GM18907 (cell line): Measurements from ENCODE around the gene SMYD4.
"Not testable (repeated sequence)": the region's sequence is repeated elsewhere in the genome, so short reads cannot be mapped to it uniquely, and the experiment has no call there.

ENCODE experiments used
- ATAC-seq: cut with Tn5 transposase; IDR thresholded peaks from one replicate; pipeline ENCODE4 v1.9.1; 2021; ENCODE audit warnings: mild to moderate bottlenecking, moderate library complexity; ENCODE audit not compliant: unreplicated experiment

The SMYD4 gene

DNA sequence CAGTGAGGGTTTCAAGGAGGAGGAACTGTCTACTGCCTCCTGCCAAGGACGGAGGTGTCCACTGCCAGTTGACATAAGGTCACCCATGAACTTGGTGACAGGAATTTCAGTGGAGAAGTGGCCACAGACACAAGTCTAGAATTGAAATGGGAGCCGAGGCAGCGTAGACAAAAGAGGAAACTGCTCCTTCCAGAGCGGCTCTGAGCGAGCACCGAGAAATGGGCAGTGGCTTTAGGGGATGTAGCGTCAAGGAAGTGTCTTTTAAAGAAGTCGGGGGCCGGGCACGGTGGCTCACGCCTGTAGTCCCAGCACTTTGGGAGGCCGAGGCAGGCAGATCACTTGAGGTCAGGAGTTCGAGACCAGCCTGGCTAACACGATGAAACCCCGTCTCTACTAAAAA, 70.9 kb downstream of the SMYD4 start:
- no peak for ATAC-seq

DNA sequence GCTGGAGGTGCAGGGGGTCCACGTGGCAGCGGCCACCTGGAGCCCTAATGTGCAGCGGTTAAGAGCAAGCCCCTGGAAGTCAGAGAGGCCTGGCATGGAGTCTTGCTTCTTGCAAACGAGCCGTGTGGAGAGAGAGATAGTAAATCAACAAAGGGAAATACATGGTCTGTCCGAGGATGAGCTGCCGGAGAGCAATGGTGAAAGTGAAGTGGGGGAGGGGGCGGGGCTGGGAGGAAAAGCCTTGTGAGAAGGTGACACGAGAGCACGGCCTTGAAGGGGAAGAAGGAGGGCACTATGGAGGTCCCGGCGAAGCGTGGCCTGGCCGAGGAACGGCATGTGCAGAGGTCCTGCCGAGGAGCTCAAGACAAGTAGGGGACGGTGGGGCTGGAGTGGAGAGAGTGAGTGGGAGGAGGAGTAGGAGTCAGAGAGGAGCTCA, 73.9 kb downstream of the SMYD4 start:
- no peak for ATAC-seq

DNA sequence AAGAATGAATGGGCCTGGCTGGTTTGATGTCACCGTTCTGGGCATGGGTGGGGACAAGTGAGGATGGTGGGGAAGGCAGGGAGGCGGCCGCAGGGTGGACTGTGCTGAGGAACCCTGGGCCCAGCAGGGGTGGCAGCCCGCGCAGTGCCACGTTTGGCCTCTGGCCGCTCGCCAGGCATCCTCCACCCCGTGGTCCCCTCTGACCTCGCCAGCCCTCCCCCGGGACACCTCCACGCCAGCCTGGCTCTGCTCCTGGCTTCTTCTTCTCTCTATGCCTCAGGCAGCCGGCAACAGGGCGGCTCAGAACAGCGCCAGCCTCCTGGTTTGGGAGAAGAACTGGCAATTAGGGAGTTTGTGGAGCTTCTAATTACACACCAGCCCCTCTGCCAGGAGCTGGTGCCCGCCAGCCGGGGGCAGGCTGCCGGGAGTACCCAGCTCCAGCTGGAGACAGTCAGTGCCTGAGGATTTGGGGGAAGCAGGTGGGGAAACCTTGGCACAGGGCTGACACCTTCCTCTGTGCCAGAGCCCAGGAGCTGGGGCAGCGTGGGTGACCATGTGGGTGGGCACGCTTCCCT, 74.4 kb downstream of the SMYD4 start:
- no peak for ATAC-seq

DNA sequence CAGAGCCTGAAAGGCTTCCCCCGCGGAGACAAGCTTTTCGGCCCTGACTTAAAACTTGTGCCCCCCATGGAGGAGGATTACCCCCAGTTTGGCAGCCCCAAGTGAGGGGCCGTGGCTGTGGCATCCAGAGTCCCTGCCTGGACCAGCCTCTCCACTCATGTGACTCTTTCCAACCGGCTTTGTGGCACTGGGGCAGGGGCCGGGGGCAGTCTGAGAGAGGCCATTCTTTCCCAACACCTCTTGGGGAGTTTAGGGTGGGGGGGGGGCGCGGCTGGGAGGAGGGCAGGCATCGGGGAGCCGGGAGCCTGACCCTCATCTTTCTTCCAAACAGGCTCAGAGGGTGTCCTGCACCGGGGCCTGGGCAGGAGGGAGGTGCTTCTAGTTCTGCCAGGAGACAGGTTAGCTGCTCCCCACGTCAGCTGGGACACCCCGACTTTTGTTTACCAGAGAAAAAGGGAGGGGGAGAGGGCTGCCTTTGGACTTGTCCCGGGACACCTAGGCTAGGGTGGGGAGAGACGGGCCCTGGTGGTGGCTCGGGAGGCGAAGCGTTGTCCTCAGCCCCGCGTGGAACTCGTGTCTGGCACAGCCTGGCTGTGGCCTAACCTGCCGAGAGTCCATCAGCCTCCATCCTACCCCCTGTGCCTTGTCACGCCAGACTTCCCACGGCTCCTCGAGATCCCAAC, 75.1 kb downstream of the SMYD4 start:
- no peak for ATAC-seq

DNA sequence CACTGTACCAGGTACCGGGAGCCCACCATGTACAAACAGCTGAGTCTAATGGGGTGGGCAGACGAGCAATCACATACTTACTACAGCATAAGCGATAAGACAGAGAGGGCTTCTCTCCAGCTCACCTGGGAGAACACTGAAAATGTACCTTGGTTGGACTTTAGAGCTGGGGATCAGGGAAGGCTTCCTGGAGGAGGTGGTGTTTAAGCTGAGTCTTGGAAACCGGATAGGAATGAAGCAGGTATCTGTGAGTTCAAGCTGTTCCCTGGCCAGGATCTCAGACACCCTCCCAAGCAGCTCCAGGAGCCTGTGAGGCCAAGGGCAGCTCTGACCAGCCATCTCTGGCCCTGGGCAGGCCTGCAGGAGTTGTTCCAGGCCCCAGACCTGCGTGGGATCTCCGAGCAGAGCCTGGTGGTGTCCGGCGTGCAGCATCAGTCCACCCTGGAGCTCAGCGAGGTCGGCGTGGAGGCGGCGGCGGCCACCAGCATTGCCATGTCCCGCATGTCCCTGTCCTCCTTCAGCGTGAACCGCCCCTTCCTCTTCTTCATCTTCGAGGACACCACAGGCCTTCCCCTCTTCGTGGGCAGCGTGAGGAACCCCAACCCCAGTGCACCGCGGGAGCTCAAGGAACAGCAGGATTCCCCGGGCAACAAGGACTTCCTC, 75.8 kb downstream of the SMYD4 start:
- ATAC-seq, result no peak

DNA sequence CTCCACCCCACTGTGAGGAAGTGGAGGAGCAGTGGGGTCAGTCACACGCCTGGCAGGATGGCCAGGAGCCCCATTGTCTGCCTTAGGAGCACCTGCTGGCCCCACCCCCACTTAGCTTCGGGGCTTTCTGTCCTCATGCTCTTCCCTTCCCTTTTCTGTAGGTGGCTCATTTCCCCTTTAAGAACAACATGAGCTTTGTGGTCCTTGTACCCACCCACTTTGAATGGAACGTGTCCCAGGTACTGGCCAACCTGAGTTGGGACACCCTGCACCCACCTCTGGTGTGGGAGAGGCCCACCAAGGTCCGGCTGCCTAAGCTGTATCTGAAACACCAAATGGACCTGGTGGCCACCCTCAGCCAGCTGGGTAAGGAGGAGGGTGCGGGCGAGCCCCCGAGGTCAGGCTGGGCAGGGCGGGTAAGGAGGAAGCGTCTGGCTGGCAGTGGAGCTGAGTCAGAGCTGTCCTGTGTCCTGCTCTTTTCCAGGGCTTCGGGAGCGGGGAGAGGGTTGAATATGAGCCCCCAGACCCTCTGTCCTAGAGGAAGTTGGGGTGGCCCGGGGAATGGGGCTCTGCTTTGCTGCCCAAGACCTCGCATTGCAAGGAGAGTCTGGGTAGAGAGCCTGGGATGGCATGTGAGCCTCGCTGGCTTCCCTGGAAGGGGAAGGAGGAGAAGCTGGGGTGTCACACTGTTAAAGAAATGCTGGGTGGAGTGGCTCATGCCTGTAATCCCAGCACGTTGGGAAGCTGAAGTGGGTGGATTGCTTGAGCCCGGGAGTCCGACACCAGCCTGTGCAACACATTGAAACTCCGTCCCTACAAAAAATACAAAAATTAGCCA, 77.1 kb downstream of the SMYD4 start:
- ATAC-seq, result no peak

DNA sequence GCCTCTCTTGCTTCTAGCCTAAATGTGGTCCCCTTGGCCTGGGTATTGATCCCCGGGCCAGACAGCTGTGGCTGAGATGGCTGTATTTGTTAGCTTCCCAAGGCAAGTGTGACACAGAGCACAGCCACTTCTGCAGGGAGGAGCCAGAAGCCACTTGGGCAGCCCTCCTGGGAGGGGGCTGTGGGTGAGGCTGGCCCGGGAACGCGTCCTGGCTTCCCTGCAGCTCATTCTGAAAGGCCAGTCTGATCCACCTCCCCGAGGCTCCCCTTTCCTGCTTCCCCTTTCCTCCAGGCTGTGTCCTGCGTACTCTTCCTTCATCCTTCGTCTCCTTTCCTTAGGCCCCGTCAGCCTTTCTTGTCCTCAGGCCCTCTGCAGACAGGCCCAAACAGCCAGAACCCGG, 79.1 kb downstream of the SMYD4 start:
- ATAC-seq, result no peak

DNA sequence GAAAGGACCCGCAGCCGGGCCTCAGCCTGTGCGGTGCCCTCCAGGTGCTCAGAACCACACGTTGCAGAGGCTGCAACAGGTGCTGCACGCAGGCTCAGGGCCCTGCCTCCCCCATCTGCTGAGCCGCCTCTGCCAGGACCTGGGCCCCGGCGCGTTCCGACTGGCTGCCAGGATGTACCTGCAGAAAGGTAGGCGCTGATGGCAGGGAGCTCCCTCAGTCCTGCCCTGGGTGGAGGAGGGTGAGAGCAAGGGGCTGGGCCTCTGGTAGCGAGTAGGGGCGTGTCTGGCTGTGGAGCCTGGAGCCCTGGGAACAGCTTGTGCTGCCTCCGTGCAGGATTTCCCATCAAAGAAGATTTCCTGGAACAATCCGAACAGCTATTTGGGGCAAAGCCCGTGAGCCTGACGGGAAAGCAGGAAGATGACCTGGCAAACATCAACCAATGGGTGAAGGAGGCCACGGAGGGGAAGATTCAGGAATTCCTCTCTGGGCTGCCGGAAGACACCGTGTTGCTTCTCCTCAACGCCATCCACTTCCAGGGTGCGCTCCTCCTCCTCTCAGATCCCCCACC, 82.6 kb downstream of the SMYD4 start:
- no peak for ATAC-seq

DNA sequence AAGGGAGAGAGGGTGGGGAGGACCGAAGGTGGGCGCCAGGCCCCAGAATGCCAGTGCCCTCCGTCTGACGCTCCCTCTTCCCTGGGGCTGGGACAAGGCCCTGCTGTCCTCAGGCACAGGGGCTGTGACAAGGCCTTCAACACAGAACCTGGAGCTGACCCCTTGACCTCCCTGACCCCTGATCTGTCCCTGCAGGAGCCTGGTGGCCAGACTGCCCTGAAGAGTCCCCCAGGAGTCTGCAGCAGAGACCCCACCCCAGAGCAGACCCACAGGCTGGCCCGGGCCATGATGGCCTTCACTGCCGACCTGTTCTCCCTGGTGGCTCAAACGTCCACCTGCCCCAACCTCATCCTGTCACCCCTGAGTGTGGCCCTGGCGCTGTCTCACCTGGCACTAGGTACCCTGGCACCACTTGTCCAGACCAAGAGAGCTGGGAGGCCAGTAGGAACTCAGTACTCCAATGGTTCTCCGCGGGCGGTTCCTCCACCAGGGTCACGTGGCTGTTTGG, 84.1 kb downstream of the SMYD4 start:
- ATAC-seq, result no peak

DNA sequence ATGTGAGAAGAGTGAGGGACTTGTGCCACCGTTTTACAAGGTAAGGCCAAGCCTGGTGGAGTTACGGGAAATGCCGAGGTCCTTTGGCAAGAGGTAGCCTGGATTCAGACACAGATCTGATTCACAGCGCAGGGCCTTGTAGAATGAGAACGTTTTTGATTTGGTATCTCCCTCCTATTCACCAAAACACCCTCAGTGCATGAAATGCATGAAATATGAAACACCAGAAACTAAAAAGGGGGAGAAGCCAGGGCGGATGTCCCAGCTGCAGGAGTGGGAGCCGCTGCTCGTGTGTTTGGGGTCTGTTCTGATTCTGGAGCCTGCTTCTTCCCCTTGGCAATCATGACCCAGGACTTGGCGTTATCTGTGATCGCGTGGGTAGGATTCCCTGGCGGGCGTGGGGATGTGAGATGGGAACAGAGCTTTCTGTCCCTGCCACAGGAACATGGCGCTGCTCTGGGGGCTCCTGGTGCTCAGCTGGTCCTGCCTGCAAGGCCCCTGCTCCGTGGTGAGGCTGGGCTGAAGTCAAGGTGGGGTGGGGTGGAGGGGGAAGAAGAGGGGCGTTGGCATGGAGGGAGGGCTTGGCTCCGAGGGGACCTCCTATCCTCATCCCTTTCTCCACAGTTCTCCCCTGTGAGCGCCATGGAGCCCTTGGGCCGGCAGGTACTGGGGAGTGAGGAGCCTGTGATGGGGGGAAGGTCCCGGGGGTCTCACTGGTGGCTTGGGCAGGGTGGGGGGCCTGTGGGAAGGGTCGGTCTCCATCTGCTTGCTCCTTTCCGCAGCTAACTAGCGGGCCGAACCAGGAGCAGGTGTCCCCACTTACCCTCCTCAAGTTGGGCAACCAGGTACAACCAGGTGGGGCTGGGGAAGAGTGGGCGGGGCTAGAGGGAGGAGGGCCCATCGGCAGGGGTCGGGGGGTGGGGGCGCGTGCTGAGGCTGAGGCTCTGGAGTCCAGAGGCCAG, 84.9 kb downstream of the SMYD4 start:
- ATAC-seq, result no peak

DNA sequence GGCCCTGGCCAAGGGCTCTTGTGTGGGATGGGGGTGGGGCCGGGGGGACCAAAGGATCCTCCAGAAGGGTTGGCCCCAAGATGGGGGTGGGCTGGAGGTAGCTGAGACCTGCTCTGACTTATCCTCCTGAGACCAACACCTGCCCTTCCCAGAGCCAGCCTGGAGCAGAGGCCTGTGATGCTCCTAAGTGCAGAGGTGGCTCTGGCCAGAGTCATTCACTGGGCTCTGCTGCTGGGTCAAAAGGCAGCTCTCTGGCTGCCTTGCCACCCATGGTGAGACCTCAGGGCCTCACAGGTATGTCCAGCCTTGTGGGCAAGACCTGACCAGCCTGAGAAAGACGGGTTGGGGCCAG, 86.6 kb downstream of the SMYD4 start:
- ATAC-seq, result no peak

DNA sequence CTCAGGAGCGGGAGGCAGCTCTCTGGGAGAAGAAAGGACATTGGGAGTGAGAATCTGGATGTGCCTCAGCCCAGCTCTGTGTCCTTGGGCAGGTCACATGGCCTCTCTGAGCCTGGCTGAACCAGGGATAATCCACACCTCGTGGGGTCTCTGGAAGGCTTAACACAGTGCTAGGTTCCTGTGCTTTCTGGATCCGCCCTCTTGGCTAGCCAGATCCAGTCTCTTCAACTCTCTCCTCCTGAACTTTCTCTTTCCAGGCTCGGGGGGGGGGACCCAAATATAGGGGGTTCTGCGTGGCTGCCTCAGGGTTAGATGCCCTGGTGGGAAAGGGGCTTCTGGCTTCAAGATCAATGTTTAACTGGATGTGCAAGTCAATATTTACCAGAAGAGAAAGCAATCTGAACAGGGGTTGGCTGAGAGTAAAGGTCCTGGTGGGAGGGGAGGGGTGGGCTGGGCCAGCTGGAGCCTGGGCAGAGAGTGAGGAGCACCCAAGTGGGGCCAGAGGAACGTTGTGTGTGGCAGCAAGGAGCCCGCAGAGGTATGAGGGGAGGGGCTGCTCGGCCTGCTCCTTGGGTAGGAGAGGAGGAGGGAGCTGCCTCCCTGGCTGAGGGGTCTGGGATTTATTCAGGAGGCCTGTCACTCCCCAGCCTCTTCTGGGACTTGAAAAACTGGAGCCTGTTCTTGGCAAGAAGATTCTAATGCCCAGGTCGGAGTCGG, 87.2 kb downstream of the SMYD4 start, which contains the start of gene SERPINF2:
Gene SERPINF2 (plus strand): TSS at position 501 of the 717 bp plus-strand sequence. CDS start 2,125 bp downstream, outside the sequence.
- no peak for ATAC-seq

DNA sequence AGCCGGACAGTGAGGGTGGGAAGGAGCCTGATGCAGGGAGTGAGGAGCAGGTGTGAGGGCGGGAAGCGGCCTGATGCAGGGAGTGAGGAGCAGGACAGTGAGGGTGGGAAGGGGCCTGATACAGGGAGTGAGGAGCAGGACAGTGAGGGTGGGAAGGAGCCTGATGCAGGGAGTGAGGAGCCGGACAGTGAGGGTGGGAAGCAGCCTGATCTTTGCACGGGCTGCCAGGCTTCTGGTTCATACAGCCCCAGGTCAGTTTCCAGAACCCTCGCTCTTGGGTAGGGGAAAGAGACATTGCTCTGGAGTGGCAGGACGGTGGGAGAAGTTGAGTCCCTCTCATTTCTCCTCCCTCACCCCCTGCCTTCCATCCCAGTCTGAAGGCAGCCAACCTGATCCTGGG, 87.8 kb downstream of the SMYD4 start:
- ATAC-seq, result not testable (repeated sequence)

DNA sequence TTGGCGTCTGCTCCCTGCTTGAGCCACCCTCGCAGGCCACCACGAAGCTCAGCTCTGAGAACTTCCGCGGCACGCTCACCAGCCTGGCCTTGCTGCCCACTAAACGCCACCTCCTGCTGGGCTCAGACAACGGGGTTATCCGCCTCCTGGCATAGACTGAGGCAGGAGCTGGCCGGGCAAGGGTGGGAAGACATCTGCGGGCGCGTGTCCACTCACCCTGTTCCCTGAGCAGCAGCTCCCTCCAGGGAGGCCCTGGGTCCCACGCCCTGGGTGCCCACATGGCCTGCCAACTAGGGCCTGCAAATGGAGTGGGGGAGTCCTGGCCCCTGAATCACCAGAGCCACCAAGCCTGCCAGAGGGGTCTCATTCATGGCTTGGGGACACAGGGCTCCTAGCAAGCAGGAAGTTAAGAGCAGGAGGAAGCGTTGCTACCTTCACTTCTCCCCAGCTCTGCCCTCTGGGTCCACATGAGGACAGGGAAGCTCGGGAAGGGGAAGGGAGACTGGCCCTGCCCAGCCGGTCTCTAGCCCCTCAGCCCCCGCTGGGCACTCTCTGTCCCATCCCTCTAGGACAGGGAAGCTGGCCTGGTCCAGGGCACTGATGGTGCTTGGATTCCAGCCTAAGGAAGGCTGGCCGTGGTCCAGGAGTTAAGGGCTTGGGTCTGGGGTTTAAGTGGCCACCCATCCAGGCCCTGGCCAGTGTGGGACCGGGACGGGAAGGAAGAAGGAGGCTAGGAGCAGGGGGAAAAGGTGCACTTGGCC, 92.0 kb downstream of the SMYD4 start:
- ATAC-seq, result no peak

DNA sequence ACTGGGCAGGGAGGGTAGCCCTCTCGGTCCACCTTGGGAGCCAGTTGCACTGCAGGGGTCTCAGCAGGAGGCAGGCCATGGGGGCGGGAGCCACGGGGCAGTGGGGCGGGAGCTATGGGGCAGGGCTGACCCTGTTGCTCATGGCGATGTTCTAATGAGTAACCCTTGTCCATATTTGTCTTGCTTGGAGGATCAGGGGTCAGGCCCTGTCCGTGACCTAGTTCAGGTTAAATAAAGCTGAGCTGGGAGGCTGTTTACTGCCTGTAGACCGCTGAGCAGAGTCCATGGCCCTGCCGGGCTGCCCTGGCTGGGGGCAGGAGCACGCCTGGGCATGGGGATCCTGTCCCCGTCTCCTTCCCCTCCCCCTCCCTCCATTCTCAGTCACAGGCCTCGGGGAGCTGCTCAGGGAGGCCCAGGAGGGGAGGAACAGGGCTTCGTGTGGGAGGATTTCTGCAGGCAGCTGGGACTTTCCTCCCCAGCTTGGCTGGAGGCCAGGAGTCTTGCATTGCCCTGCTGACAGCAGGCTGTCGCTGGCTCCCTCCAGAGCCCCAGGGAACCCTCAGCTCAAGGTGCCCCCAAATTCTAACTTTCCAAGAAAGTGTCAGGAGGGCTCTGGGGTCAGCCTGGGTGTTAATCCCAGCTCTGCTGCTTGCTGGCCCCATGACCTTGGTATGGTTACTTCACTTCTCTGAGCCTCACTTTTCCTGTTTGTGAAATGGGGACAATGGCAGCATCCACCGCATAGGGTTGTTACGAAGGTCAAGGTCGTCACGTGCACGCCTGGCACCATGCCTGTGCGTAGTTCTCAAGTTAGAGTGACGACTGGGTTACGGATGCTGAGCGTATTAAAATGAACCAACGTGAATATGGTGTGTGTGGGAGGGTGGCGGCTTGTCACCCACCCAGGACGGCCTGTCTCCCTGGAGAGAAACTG, 93.1 kb downstream of the SMYD4 start:
- ATAC-seq, result no peak

DNA sequence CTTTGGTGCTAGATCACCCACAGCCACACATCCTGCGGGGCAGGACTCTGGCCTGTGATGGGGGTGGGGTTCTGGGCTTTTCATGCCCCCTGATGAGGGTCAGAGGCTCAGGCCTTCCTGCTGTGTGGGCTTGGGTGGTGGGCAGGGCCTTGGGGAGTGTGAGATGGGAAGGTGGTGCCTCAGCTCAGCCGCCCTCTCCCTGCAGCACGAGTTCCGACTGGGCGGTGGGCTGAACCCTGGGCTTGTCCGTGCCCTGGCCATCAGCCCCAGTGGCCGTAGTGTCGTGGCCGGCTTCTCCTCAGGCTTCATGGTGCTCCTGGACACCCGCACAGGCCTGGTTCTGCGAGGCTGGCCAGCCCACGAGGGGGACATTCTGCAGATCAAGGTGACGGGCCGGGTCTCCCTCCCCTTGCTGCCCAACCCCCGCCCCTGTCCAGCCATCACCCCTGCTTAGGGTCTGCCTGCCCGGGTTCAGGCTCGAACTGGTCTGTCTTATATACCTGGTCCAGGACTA, 93.8 kb downstream of the SMYD4 start:
- ATAC-seq, result no peak

DNA sequence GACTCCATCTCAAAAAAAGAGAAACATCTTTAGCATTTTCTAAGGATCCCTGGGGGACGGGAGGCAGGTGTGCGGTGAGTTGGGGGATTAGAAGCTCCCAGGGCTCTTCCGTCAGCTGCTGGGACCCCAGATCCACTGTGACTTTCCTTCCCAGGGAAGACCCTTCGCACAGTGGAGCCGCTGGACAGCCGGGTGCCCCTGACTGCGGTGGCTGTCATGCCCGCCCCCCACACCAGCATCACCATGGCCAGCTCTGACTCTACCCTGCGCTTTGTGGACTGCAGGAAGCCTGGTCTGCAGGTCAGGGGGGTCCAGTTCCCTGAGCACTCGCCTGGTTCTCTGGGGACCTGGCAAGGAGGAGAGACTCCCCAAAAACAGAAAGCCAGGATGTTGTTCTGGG, 94.3 kb downstream of the SMYD4 start:
- ATAC-seq, result no peak
